PC-9 (cell line): ENCODE data around the gene KCTD13.

Experiments
- CTCF ChIP-seq: fragments of 200-600 bp; sonication (generic); conservative IDR thresholded peaks from 2 replicates; pipeline ENCODE4 v1.6.1; 2017; ENCODE audit warnings: mixed run types, antibody characterized with exemption, mild to moderate bottlenecking, moderate library complexity
- EZH2 ChIP-seq: fragments of 200-600 bp; sonication (generic); IDR thresholded peaks from 2 replicates; pipeline ENCODE4 v1.8.0; 2017; ENCODE audit warnings: antibody characterized with exemption, low read depth

GRCh38 chr16:29968205-29968604 is 42.2 kb upstream of the KCTD13 start:
- no peak for TF ChIP-seq CTCF
- no peak for TF ChIP-seq EZH2
